Activated T-cell treated with anti-CD3 and anti-CD28 coated beads, Interleukin-2, amount 50 U/mL, for 72 hours (primary cell): ENCODE data around the gene COTL1. TPM values are rescaled to one million over a fixed set of nuclear protein-coding genes. Genes with fewer than 3 reads are reported as not detected.

Experiments
- ATAC-seq, 2 donors: fragments of 150-1000 bp; cut with Tn5 transposase; replicated peaks in 1 of 2; 2 replicates each; pipeline ENCODE4 v1.10.0; 2021; ENCODE audit warnings: moderate library complexity in 2 of 2, mild to moderate bottlenecking in 1 of 2
- DNase-seq, 2 donors: peaks; one replicate each; pipeline ENCODE4 v3.0.0; 2021 to 2022; ENCODE audit warnings: mixed read lengths in 1 of 2
- H3K27ac Mint-ChIP-seq: one replicate; pipeline ENCODE4 v1.8.0; 2022; ENCODE audit warnings: mild to moderate bottlenecking, moderate library complexity, mixed read lengths
- H3K27me3 Mint-ChIP-seq: one replicate; pipeline ENCODE4 v1.8.0; 2022; ENCODE audit warnings: low read depth, mixed read lengths
- H3K36me3 Mint-ChIP-seq, 2 donors: one replicate each; pipeline ENCODE4 v1.8.0; 2022; ENCODE audit warnings: mixed read lengths in 2 of 2, mild to moderate bottlenecking in 1 of 2; ENCODE audit not compliant: insufficient read depth in 2 of 2
- H3K4me1 Mint-ChIP-seq: one replicate; pipeline ENCODE4 v1.8.0; 2022; ENCODE audit warnings: low read depth, mixed read lengths
- H3K4me3 Mint-ChIP-seq, 2 donors: one replicate each; pipeline ENCODE4 v1.8.0; 2022; ENCODE audit warnings: mild to moderate bottlenecking in 2 of 2, mixed read lengths in 2 of 2, moderate library complexity in 2 of 2
- H3K9me3 Mint-ChIP-seq, 2 donors: one replicate each; pipeline ENCODE4 v1.8.0; 2022; ENCODE audit warnings: mixed read lengths in 2 of 2
- total RNA-seq, 2 donors: library from RNA; stranded (reverse); gene quantifications; one replicate each; pipeline ENCODE4 v1.2.3, GENCODE V29; 2022

COTL1 gene
- total RNA-seq, 2 donors from 2014 or later, result 353 to 529 TPM

DNA sequence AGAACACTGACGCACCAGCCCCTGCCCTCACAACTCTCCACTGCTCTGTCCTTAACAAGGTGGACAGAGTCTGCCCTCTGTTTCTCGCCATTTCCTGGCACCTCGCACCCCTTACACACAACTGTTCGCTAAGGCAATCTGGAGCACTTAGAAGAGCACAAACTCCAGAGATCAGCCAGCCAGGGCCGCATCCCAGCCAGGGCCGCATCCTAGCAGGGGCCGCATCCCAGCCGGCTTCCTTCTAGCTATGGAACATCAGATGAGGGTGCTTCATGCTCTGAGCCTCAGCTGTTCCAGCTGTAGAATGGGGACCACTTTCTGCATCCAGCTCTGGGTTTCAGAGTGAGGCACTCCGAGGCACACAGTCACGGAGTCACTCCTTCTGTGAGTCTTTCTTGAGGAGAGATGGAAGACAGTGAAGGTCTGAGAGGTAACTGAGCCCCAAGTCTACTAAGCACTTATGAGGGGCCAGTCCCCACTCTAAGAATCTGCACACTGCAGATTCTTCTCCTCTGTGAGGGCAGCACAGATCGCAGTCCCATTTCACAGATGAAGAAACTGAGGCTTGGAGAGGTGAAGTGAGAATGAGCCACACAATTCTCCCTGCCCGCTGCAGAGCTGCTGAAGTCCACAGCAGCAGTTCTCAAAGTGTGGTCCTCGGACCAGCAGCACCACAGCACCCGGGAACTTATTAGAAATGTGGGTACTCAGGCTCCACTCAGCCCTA, 20.9 kb downstream of the COTL1 start:
- peaks cover 12 to 18% of the 10 kb centered on the region in 2 donors for H3K36me3 Mint-ChIP-seq
- no peaks in the 10 kb centered on the region for H3K9me3 Mint-ChIP-seq
- peak overlapping the region; percentile 61 to 76 for H3K4me3 Mint-ChIP-seq
- ATAC-seq (no peak), DNase-seq (no peak)
- peaks cover 96% of the 10 kb centered on the region for H3K4me1 Mint-ChIP-seq
- peak overlapping the region; percentile 64 for H3K27ac Mint-ChIP-seq
- H3K27me3 Mint-ChIP-seq, result no peaks in the 10 kb centered on the region

DNA sequence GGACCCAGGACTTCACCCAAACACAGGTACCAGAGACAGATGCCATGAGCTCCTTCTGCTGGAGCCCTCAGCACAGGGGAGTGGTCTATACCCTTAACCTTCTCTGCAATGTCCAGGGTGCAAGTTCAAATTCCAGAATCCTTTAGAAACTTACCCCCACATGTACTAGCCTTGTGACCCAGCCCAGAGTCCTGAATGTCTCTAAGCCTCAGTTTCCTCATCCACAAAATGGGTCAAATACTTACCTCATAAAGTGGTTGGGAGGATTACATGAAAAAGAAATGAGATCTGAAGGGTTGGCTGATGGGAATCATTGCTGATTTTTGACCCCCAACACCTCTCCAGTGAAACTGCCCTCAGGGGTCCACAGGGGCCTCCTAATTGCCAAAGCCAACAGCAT, 21.7 kb downstream of the COTL1 start:
- ATAC-seq (no peak), DNase-seq (no peak)
- Mint-ChIP-seq H3K27me3 (no peaks in the 10 kb centered on the region), H3K36me3 (peaks cover 13 to 18% of the 10 kb centered on the region in 2 donors), H3K27ac (no peak overlapping the region), H3K4me1 (peaks cover 90% of the 10 kb centered on the region), H3K9me3 (no peaks in the 10 kb centered on the region), H3K4me3 (peak overlapping the region; percentile 61 to 76)

DNA sequence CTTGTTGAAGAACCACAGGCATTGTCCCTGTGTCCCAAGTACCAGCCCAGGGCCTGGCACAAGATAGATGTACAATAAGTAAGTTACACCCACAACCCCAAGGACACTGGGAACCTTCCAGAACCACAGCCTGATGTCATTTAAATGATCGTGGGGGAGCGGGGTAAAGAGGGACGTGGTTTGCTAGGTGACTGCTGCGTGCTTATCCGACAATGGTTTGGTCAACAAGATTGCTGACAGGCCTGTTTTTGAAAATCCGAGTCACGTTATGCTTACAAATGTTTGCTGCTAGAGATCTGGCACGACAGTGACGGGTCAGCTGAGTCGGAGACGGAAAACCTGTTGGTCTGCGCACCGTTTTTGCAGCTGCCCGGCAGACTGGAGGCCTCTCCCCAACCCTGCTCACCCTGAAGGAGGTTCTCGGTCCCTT, 22.8 kb downstream of the COTL1 start:
- peaks cover 79% of the 10 kb centered on the region for H3K4me1 Mint-ChIP-seq
- peak overlapping the region; percentile 83 for H3K27ac Mint-ChIP-seq
- DNase-seq, result peak in 1 of 2 donors; percentile 50
- peaks cover 13 to 21% of the 10 kb centered on the region in 2 donors for H3K36me3 Mint-ChIP-seq
- peak in 1 of 2 donors; percentile 15 for ATAC-seq
- peak overlapping the region; percentile 86 to 90 for H3K4me3 Mint-ChIP-seq
- no peaks in the 10 kb centered on the region for H3K9me3 Mint-ChIP-seq
- no peaks in the 10 kb centered on the region for H3K27me3 Mint-ChIP-seq

DNA sequence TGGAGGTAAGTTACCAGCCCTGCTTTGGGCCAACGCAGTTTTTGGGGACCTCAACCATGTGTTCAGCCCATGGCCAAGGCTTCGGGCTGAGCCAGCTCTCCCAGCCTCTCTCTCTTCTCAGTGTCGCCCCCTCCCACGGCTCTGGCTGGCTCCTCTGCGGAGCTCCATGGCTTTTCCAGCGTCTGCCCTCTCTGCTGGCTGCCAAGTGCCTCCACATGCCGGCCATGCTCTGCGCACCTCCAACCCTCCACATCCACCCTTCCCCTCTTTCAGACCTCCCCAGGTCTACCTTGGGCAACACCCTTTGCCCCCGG, 23.2 kb downstream of the COTL1 start:
- Mint-ChIP-seq H3K9me3 (no peaks in the 10 kb centered on the region), H3K27ac (peak overlapping the region; percentile 83), H3K4me1 (peaks cover 75% of the 10 kb centered on the region), H3K36me3 (peaks cover 13 to 21% of the 10 kb centered on the region in 2 donors), H3K27me3 (no peaks in the 10 kb centered on the region), H3K4me3 (peak overlapping the region; percentile 86 to 90)
- DNase-seq (no peak), ATAC-seq (no peak)

DNA sequence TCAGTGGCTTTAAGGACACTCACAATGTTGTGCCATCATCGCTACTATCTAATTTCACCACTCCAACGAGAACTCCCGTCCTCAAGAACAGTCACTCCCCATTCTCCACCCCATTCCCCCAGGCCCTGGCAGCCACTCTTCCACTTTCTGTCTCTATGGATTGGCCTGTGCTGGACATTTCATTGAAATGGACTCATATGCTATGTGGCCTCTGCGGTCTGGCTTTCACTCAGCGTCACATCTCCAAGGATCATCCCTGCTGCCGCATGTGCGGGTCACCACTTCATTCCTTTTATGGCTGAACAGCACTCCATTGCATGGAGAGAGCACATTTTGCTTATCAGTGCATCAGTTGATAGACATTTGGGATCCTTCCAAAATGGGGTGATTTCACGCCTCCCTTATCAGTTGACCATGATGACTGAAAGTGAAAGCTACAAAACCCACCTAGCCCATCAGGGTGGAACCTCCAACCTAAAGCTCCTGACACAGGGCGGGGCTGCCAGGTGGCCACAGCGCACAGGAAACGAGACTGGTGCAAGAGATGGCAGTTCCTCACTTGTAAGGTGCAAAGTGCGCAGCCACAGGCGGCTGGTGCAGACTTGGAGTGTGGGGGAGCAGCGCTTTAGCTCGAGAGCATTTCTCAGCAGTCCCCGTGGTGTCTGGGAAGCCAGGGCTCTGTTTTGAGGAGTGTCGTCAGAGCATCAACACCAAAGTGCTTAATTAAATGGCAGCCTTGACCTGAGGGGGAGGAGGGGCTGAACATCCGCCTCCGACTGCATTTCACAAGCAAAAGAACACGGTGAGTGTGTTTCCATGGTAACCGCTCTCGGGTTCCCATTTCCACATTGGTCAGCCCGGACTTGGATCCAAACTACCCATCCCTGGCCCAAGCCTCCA, 23.8 kb downstream of the COTL1 start:
- H3K27me3 Mint-ChIP-seq, result no peaks in the 10 kb centered on the region
- peak overlapping the region; percentile 86 to 90 for H3K4me3 Mint-ChIP-seq
- ATAC-seq (peak; percentile 82 to 88), DNase-seq (peak; percentile 80 to 81)
- peaks cover 11 to 22% of the 10 kb centered on the region in 2 donors for H3K36me3 Mint-ChIP-seq
- H3K27ac Mint-ChIP-seq, result peak overlapping the region; percentile 98
- H3K9me3 Mint-ChIP-seq, result no peaks in the 10 kb centered on the region
- H3K4me1 Mint-ChIP-seq, result peaks cover 71% of the 10 kb centered on the region

DNA sequence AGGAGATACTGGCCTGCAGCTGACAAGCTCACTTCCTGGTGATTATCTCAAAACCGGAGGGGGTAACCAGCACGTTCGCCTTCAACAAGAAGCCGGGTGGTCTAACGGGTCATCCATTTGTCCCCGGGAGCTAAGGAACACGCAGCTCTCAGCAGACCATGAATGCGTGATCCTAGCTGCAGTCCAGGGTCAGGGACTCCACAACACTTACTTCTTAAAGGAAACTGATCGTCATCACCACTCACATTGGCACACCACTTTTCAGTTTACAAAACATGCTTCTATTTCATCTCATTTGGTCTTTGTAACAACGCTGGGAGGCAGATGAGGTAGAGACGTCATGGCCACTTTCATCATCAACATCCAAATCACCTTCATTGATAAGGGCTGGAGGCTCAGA, 25.2 kb downstream of the COTL1 start:
- Mint-ChIP-seq H3K9me3 (no peaks in the 10 kb centered on the region), H3K27ac (peak overlapping the region; percentile 63)

DNA sequence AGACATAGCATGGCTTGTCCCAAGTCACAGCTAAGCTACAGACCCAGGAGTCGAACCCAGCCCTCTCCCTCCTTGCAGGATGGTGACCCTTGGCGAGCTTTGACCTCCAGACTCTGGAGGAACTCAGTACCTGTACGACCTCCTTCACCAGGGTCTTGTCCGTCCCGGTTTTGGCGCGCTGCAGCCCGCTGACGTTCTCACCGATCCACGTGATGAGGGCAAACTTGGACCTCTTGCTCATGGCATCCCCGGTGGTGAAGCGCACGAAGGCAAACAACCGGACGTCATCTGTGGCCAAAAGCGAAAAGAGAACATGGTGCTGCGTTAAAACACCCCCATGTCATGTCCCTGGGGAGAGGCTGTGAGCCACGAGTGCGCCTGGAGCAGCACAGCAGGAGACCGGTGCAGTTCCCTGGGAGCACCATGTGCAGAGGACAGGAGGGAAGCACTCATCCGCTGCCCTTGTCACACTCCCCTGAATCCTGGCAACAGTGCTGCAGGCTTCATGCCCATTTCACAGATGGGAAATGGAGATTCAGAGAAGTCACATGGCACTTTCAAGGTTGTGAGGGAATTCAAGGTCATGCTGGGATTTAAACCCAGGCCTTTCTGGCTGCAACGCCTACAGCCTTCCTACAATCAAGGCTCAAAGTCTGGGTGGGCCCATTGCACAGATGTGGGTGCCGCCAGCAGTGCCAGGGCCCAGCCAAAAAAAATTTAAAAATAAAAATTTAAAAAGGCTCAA, 27.7 kb downstream of the COTL1 start:
- peaks cover 45% of the 10 kb centered on the region for H3K4me1 Mint-ChIP-seq

More for the DNA sequence above, 25.2 kb downstream of the COTL1 start:
- DNase-seq, result no peak
- ATAC-seq, result no peak
- peaks cover 11 to 28% of the 10 kb centered on the region in 2 donors for H3K36me3 Mint-ChIP-seq
- no peaks in the 10 kb centered on the region for H3K27me3 Mint-ChIP-seq
- H3K4me3 Mint-ChIP-seq, result peak overlapping the region in 1 of 2 donors; percentile 3
- peaks cover 63% of the 10 kb centered on the region for H3K4me1 Mint-ChIP-seq

DNA sequence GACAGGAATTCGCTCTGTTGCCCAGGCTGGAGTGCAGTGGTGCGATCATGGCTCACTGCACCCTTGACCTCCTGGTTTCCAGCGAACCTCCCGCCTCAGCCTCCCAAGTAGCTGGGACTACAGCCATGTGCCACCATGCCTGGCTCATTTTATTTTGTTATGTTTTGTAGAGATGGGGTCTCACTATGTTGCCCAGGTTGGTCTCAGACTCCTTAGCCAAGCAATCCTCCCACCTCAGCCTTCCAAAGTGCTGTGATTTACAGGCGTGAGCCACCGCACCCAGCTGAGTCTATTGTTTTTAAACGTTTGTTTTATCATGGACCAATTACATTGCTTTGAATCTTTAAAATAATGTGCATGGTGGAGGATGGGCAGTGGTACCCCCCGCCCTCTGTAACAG, 28.9 kb downstream of the COTL1 start:
- Mint-ChIP-seq H3K36me3 (peaks cover 8 to 25% of the 10 kb centered on the region in 2 donors), H3K4me3 (no peak overlapping the region), H3K4me1 (peaks cover 33% of the 10 kb centered on the region), H3K27ac (no peak overlapping the region), H3K27me3 (no peaks in the 10 kb centered on the region), H3K9me3 (no peaks in the 10 kb centered on the region)
- no peak for ATAC-seq
- DNase-seq, result no peak

More for the DNA sequence above, 27.7 kb downstream of the COTL1 start:
- Mint-ChIP-seq H3K9me3 (no peaks in the 10 kb centered on the region), H3K27ac (no peak overlapping the region), H3K4me3 (no peak overlapping the region), H3K36me3 (peaks cover 8 to 22% of the 10 kb centered on the region in 2 donors), H3K27me3 (no peaks in the 10 kb centered on the region)
- DNase-seq (no peak), ATAC-seq (no peak)

DNA sequence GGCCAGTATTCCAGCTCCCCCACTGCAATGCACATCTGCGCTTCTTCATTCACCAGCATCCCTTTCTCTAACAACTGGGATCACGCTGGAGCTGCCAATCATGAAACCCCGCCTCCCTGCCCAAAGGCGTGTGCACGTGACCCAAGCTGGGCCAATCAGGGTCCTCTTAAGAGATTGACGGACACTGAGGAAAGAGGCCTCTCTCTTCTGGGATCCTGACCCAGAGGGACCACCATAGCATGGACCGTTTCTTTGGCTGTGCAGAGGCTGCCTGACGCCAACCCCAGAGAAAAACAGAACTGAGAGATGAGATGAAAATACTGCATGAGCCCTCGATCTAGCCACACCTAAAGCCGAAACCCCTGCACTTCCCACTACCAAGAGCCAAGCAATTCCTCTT, 32.0 kb downstream of the COTL1 start:
- no peak for DNase-seq
- peaks cover 0 to 19% of the 10 kb centered on the region in 2 donors for H3K36me3 Mint-ChIP-seq
- H3K27me3 Mint-ChIP-seq, result no peaks in the 10 kb centered on the region
- H3K4me3 Mint-ChIP-seq, result no peak overlapping the region
- peaks cover 15% of the 10 kb centered on the region for H3K4me1 Mint-ChIP-seq
- no peaks in the 10 kb centered on the region for H3K9me3 Mint-ChIP-seq
- ATAC-seq, result no peak
- H3K27ac Mint-ChIP-seq, result no peak overlapping the region

DNA sequence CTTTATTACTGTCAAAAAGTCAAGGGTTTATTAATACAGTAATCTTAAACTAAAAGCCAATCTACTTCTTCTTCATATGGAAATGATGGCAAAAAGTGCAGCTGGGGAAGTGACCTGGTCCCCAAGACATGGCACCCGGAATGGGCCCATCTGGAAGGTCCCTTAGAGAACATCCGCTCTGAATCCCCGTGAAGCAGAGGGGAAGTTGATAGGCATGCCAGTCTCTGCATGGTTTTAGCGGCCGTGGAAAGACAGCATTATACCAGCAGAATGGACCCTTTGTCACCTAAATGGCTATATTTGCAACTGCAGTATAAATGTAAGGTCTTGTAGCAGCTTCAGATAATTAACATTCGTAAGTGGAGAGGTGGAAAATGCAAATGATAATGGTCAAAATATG, 32.4 kb downstream of the COTL1 start:
- peaks cover 19% of the 10 kb centered on the region for H3K4me1 Mint-ChIP-seq
- H3K27me3 Mint-ChIP-seq, result no peaks in the 10 kb centered on the region
- ATAC-seq, result no peak
- DNase-seq, result no peak
- H3K36me3 Mint-ChIP-seq, result peaks cover 0 to 18% of the 10 kb centered on the region in 2 donors
- no peak overlapping the region for H3K4me3 Mint-ChIP-seq
- peak overlapping the region; percentile 67 for H3K27ac Mint-ChIP-seq
- H3K9me3 Mint-ChIP-seq, result no peaks in the 10 kb centered on the region

DNA sequence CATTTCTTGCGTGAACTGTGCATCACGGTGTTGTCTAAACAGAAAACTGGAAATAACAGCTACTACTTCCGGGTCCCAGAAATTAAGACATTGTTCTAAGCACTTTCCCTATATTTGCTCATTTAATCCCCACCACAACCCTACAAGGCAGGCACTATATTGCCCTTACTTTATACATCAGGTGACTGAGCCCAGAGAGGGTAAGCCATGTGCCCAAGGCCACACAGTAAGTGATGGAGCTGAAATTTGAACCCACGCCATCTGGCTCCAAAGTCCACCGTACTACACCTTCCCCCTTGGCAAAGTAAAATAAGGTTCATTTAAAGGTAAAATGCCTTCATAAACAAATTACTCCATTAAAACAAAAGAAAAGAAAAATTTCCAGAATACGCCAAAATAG, 33.2 kb downstream of the COTL1 start:
- no peak for ATAC-seq
- no peaks in the 10 kb centered on the region for H3K9me3 Mint-ChIP-seq
- peak overlapping the region; percentile 57 for H3K27ac Mint-ChIP-seq
- H3K4me1 Mint-ChIP-seq, result peaks cover 27% of the 10 kb centered on the region
- H3K4me3 Mint-ChIP-seq, result no peak overlapping the region
- no peak for DNase-seq
- H3K27me3 Mint-ChIP-seq, result no peaks in the 10 kb centered on the region
- peaks cover 0 to 18% of the 10 kb centered on the region in 2 donors for H3K36me3 Mint-ChIP-seq

DNA sequence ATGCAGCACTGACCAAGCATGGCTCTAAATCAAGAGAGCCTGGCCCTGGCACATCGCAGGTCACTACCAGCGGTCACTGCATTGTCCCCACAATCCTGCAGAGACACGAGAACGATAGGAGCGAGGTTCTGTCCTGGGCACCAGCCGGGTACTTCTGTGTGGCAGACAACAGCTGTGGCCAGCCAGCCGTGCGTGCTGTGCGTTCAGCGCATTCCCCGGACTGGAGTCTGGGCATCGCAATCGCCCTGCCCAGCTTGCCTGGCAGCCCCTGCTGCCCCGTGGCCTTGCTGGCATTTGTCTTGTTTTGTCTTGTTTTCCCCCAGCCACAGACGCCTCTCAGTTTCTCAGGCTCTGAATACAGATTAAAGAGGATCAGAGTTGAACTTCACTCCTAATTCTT, 33.9 kb downstream of the COTL1 start:
- Mint-ChIP-seq H3K27ac (no peak overlapping the region), H3K4me1 (peaks cover 31% of the 10 kb centered on the region), H3K36me3 (peaks cover 0 to 16% of the 10 kb centered on the region in 2 donors), H3K27me3 (no peaks in the 10 kb centered on the region), H3K9me3 (no peaks in the 10 kb centered on the region), H3K4me3 (no peak overlapping the region)
- ATAC-seq (no peak), DNase-seq (no peak)
